GM23338 (cell line): ENCODE data around the gene BTBD1. TPM values are rescaled to one million over a fixed set of nuclear protein-coding genes. Genes with fewer than 3 reads are reported as not detected.

ENCODE experiments used
- ATAC-seq: fragments of 200-7000 bp; cut with Tn5 transposase; 3 replicates; pipeline ENCODE4 v1.9.1; 2020
- DNase-seq: peaks from one replicate; pipeline ENCODE4 v3.0.0-alpha.2; 2015; ENCODE audit warnings: low spot score
- H2AFZ ChIP-seq: fragments of 200-600 bp; sonication (generic); 2 replicates; pipeline ENCODE4 v1.8.0; 2016; ENCODE audit warnings: antibody characterized with exemption, mild to moderate bottlenecking, moderate library complexity
- H3F3A ChIP-seq: fragments of 200-600 bp; sonication (generic); replicated peaks from 2 replicates; pipeline ENCODE4 v1.8.0; 2017; ENCODE audit warnings: antibody characterized with exemption, mixed run types, low read depth
- H3K27ac ChIP-seq: fragments of 200-600 bp; sonication (generic); 2 replicates; pipeline ENCODE4 v1.6.1; 2016; ENCODE audit warnings: low read depth
- H3K27me3 ChIP-seq: fragments of 200-600 bp; sonication (generic); 2 replicates; pipeline ENCODE4 v1.8.0; 2016; ENCODE audit warnings: mild to moderate bottlenecking, mixed run types, moderate library complexity; ENCODE audit not compliant: insufficient read depth
- H3K36me3 ChIP-seq: fragments of 200-600 bp; sonication (generic); 2 replicates; pipeline ENCODE4 v1.8.0; 2016; ENCODE audit warnings: mild to moderate bottlenecking; ENCODE audit not compliant: insufficient read depth
- H3K4me1 ChIP-seq: fragments of 200-600 bp; sonication (generic); 2 replicates; pipeline ENCODE4 v1.8.0; 2016; ENCODE audit warnings: mild to moderate bottlenecking, moderate library complexity; ENCODE audit not compliant: insufficient read depth
- H3K4me2 ChIP-seq: fragments of 200-600 bp; sonication (generic); 2 replicates; pipeline ENCODE4 v1.7.1; 2017; ENCODE audit warnings: mixed run types
- H3K4me3 ChIP-seq: fragments of 200-600 bp; sonication (generic); 2 replicates; pipeline ENCODE4 v1.6.1; 2016; ENCODE audit warnings: mixed run types
- H3K79me2 ChIP-seq: fragments of 200-600 bp; sonication (generic); replicated peaks from 2 replicates; pipeline ENCODE4 v1.8.0; 2017; ENCODE audit warnings: mild to moderate bottlenecking; ENCODE audit not compliant: insufficient read depth
- H3K9me2 ChIP-seq: fragments of 200-600 bp; sonication (generic); 2 replicates; pipeline ENCODE4 v1.8.0; 2017; ENCODE audit not compliant: insufficient read depth
- H4K20me1 ChIP-seq: fragments of 200-600 bp; sonication (generic); replicated peaks from 2 replicates; pipeline ENCODE4 v1.8.0; 2017; ENCODE audit warnings: mild to moderate bottlenecking; ENCODE audit not compliant: insufficient read depth
- H3K27ac Mint-ChIP-seq: 2 replicates; pipeline ENCODE4 v1.8.0; 2020; ENCODE audit warnings: inconsistent platforms, mild to moderate bottlenecking, moderate library complexity, mixed read lengths
- H3K27me3 Mint-ChIP-seq: 3 replicates; pipeline ENCODE4 v1.8.0; 2022; ENCODE audit warnings: low read depth, mild to moderate bottlenecking, moderate library complexity, mixed read lengths, inconsistent platforms; ENCODE audit not compliant: insufficient read depth, poor library complexity
- H3K36me3 Mint-ChIP-seq: 3 replicates; pipeline ENCODE4 v1.8.0; 2021; ENCODE audit warnings: low read depth, mild to moderate bottlenecking, inconsistent platforms, moderate library complexity, mixed read lengths
- H3K4me1 Mint-ChIP-seq: 3 replicates; pipeline ENCODE4 v1.8.0; 2020; ENCODE audit warnings: mild to moderate bottlenecking, inconsistent platforms, mixed read lengths
- H3K4me3 Mint-ChIP-seq: 3 replicates; pipeline ENCODE4 v1.8.0; 2021; ENCODE audit warnings: moderate library complexity, mild to moderate bottlenecking, inconsistent platforms, mixed read lengths
- H3K9me3 Mint-ChIP-seq: 3 replicates; pipeline ENCODE4 v1.8.0; 2020; ENCODE audit warnings: moderate library complexity, mild to moderate bottlenecking, inconsistent platforms, mixed read lengths
- CREB1 ChIP-seq: fragments of 250-450 bp; sonication (Bioruptor Pico); IDR thresholded peaks from 2 replicates; pipeline ENCODE4 v1.5.0; 2020; ENCODE audit warnings: low read depth, mild to moderate bottlenecking, moderate library complexity
- EZH2 ChIP-seq: fragments of 200-600 bp; sonication (generic); IDR thresholded peaks from one replicate; pipeline ENCODE4 v1.8.0; 2017; ENCODE audit warnings: antibody characterized with exemption, mild to moderate bottlenecking, low read depth; ENCODE audit not compliant: unreplicated experiment
- EZH2phosphoT487 ChIP-seq: fragments of 200-600 bp; sonication (generic); IDR thresholded peaks from one replicate; pipeline ENCODE4 v1.8.1; 2018; ENCODE audit warnings: antibody characterized with exemption; ENCODE audit not compliant: unreplicated experiment
- POLR2AphosphoS5 ChIP-seq: IDR thresholded peaks from 2 replicates; pipeline ENCODE4 v1.6.1; 2016; ENCODE audit warnings: antibody characterized with exemption, low read depth
- STAT1 ChIP-seq: IDR thresholded peaks from one replicate; pipeline ENCODE4 v1.6.1; 2016; ENCODE audit warnings: antibody characterized with exemption; ENCODE audit not compliant: unreplicated experiment
- ZNF114 ChIP-seq: fragments of 250-450 bp; sonication (Bioruptor Pico); IDR thresholded peaks from 2 replicates; pipeline ENCODE4 v1.5.0; 2020; ENCODE audit warnings: mild to moderate bottlenecking, moderate library complexity
- ZNF331 ChIP-seq: fragments of 250-450 bp; sonication (Bioruptor Pico); IDR thresholded peaks from 2 replicates; pipeline ENCODE4 v1.5.0; 2020; ENCODE audit warnings: low read depth, mild to moderate bottlenecking, moderate library complexity
- polyA plus RNA-seq: library from polyadenylated mRNA; unstranded; fragments of >200 nt; fragmentation: Nextera tagmentation; extraction: Ambion mirVana; gene quantifications from 2 replicates; pipeline ENCODE4 v1.2.1, GENCODE V29; 2016
- total RNA-seq: library from RNA; depleted of rRNA; stranded (reverse); fragments of >200 nt; shearing (Covaris generic); gene quantifications from 2 replicates; pipeline ENCODE4 v1.2.3, GENCODE V29; 2014
- TF ChIP-seq, protein P1 (sequence below), 2 experiments: fragments of 200-600 bp in 1 of 2; sonication (generic) in 1 of 2; conservative IDR thresholded peaks; 2 replicates each; pipeline versions ENCODE4 v1.5.1 to v1.6.1; 2016 to 2017; ENCODE audit warnings: antibody characterized with exemption in 2 of 2, low read depth in 2 of 2, mild to moderate bottlenecking in 2 of 2, moderate library complexity in 1 of 2
- TF ChIP-seq, protein P2 (sequence below): IDR thresholded peaks from 2 replicates; pipeline ENCODE4 v1.6.1; 2016; ENCODE audit warnings: antibody characterized with exemption
- TF ChIP-seq, protein P3 (sequence below): IDR thresholded peaks from one replicate; pipeline ENCODE4 v1.6.1; 2018; ENCODE audit warnings: antibody characterized with exemption; ENCODE audit not compliant: unreplicated experiment

BTBD1 gene
- total and polyA plus RNA-seq, 2 experiments from 2014 or later, result 12.6 to 66.1 TPM

DNA sequence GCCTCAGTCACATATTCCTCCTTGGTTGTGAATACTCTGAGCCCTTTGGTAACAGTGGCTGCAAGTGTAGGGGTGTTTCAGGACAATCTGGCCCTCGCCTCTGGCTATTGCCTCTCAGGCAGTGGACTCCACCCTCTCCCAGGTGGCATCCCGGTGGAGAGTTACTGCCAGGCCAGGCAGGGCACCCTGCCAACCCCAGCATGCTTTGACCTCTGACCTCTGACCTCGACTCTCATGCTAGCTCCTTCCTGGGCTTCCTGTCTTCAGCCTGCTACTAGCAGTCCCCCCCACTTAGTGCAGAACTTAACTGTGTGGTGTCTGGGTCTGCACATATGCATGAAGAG is 45.9 kb upstream of the BTBD1 start:
- H3K27ac Mint-ChIP-seq, result no peak overlapping the region
- no peak overlapping the region for H3K4me3 Mint-ChIP-seq
- no peak overlapping the region for H3K27ac ChIP-seq
- H3K36me3 ChIP-seq, result no peaks in the 10 kb centered on the region
- H3K36me3 Mint-ChIP-seq, result peaks cover 3% of the 10 kb centered on the region; the same call in 1 of the 3 replicates
- no peak for ATAC-seq
- H3K9me2 ChIP-seq, result 0 out of 2 replicates have a peak, but pooled peaks cover 6% of the 10 kb centered on the region
- no peaks in the 10 kb centered on the region for H3F3A ChIP-seq
- H3K27me3 Mint-ChIP-seq, result peaks cover 15% of the 10 kb centered on the region
- H2AFZ ChIP-seq, result no peak overlapping the region
- H3K27me3 ChIP-seq, result peaks cover 14% of the 10 kb centered on the region
- H3K4me3 ChIP-seq, result no peak overlapping the region
- no peaks in the 10 kb centered on the region for H3K79me2 ChIP-seq
- H3K4me2 ChIP-seq, result no peak overlapping the region
- H3K9me3 Mint-ChIP-seq, result peaks cover 3% of the 10 kb centered on the region; the same call in 2 of the 3 replicates
- peaks cover 16% of the 10 kb centered on the region for H3K4me1 Mint-ChIP-seq
- H3K4me1 ChIP-seq, result no peaks in the 10 kb centered on the region
- H4K20me1 ChIP-seq, result no peaks in the 10 kb centered on the region
- TF ChIP-seq, protein P1, sequence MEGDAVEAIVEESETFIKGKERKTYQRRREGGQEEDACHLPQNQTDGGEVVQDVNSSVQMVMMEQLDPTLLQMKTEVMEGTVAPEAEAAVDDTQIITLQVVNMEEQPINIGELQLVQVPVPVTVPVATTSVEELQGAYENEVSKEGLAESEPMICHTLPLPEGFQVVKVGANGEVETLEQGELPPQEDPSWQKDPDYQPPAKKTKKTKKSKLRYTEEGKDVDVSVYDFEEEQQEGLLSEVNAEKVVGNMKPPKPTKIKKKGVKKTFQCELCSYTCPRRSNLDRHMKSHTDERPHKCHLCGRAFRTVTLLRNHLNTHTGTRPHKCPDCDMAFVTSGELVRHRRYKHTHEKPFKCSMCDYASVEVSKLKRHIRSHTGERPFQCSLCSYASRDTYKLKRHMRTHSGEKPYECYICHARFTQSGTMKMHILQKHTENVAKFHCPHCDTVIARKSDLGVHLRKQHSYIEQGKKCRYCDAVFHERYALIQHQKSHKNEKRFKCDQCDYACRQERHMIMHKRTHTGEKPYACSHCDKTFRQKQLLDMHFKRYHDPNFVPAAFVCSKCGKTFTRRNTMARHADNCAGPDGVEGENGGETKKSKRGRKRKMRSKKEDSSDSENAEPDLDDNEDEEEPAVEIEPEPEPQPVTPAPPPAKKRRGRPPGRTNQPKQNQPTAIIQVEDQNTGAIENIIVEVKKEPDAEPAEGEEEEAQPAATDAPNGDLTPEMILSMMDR (conservative IDR thresholded peaks at IDR 0.05; ENCODE audit: low read depth in 2 of 2), result no peak
- TF ChIP-seq CREB1 (CRISPR knock-in tag) (no peak), ZNF114 (no peak)
- DNase-seq, result no peak

DNA sequence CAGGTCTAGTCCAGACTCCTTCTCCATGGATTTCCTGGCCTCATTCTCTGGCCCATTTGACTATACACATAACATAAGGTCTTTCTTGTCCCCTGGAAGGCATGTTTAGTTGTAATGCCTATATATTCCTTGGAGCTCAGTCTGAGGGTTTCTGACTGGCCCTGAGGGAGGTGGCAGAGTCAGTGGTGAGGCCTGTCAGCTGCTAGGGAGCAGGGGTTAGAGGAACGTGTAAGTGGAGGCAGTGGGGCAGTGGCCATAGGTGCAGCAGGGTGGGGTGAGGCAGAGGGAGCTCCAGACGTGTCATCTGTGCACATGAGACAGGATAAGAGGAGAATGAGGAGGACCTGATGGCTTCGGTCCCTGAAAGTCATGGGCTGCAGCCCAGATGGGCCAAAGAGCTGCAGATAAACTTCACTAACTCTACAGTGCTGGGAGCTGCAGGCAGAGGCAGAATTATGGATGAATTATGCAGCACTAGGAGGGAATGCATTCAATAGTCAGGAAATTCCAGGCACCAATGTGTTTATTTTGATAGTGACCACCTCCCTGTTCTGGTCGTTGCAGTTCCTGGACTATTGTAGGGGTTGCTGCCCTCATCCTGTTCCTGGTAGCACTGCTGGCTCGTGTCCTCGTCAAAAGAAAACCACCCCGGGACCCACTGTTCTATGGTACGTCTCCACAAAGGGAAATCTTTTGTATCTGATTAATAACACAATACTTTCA is 45.3 kb upstream of the BTBD1 start:
- Mint-ChIP-seq H3K4me3 (no peak overlapping the region), H3K9me3 (peaks cover 3% of the 10 kb centered on the region; the same call in 2 of the 3 replicates), H3K27me3 (peaks cover 15% of the 10 kb centered on the region), H3K27ac (no peak overlapping the region), H3K4me1 (peaks cover 16% of the 10 kb centered on the region), H3K36me3 (peaks cover 3% of the 10 kb centered on the region; the same call in 1 of the 3 replicates)
- Histone ChIP-seq H2AFZ (no peak overlapping the region), H4K20me1 (no peaks in the 10 kb centered on the region), H3F3A (no peaks in the 10 kb centered on the region), H3K9me2 (0 out of 2 replicates have a peak, but pooled peaks cover 6% of the 10 kb centered on the region), H3K4me3 (no peak overlapping the region), H3K36me3 (no peaks in the 10 kb centered on the region), H3K27me3 (peaks cover 19% of the 10 kb centered on the region), H3K4me2 (no peak overlapping the region), H3K79me2 (no peaks in the 10 kb centered on the region), H3K4me1 (no peaks in the 10 kb centered on the region), H3K27ac (no peak overlapping the region)
- ATAC-seq, result no peak
- no peak for DNase-seq
- no peak for TF ChIP-seq ZNF331 (CRISPR knock-in tag)
- TF ChIP-seq, protein P2, sequence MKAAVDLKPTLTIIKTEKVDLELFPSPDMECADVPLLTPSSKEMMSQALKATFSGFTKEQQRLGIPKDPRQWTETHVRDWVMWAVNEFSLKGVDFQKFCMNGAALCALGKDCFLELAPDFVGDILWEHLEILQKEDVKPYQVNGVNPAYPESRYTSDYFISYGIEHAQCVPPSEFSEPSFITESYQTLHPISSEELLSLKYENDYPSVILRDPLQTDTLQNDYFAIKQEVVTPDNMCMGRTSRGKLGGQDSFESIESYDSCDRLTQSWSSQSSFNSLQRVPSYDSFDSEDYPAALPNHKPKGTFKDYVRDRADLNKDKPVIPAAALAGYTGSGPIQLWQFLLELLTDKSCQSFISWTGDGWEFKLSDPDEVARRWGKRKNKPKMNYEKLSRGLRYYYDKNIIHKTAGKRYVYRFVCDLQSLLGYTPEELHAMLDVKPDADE, result no peak
- no peak for TF ChIP-seq POLR2AphosphoS5
- no peak for TF ChIP-seq ZNF114
- TF ChIP-seq EZH2, result no peak
- TF ChIP-seq, protein P1 (conservative IDR thresholded peaks at IDR 0.05; ENCODE audit: low read depth in 2 of 2), result no peak
- TF ChIP-seq CREB1 (CRISPR knock-in tag), result no peak
- no peak for TF ChIP-seq STAT1
- no peak for TF ChIP-seq EZH2phosphoT487
- TF ChIP-seq, protein P3, sequence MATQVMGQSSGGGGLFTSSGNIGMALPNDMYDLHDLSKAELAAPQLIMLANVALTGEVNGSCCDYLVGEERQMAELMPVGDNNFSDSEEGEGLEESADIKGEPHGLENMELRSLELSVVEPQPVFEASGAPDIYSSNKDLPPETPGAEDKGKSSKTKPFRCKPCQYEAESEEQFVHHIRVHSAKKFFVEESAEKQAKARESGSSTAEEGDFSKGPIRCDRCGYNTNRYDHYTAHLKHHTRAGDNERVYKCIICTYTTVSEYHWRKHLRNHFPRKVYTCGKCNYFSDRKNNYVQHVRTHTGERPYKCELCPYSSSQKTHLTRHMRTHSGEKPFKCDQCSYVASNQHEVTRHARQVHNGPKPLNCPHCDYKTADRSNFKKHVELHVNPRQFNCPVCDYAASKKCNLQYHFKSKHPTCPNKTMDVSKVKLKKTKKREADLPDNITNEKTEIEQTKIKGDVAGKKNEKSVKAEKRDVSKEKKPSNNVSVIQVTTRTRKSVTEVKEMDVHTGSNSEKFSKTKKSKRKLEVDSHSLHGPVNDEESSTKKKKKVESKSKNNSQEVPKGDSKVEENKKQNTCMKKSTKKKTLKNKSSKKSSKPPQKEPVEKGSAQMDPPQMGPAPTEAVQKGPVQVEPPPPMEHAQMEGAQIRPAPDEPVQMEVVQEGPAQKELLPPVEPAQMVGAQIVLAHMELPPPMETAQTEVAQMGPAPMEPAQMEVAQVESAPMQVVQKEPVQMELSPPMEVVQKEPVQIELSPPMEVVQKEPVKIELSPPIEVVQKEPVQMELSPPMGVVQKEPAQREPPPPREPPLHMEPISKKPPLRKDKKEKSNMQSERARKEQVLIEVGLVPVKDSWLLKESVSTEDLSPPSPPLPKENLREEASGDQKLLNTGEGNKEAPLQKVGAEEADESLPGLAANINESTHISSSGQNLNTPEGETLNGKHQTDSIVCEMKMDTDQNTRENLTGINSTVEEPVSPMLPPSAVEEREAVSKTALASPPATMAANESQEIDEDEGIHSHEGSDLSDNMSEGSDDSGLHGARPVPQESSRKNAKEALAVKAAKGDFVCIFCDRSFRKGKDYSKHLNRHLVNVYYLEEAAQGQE, result no peak
